Effector memory CD4-positive, alpha-beta T cell (primary cell): Measurements from ENCODE around the gene OR10G8.
"Not testable (repeated sequence)": the region's sequence is repeated elsewhere in the genome, so short reads cannot be mapped to it uniquely, and the experiment has no call there.

ENCODE experiments used
- DNase-seq, 3 donors: peaks; one replicate each; pipeline ENCODE4 v3.0.0-alpha.2; 2020
- H3K27ac ChIP-seq: 2 replicates; pipeline ENCODE4 v1.7.0; 2013; ENCODE audit warnings: mild to moderate bottlenecking, low read length, moderate library complexity; ENCODE audit not compliant: insufficient read depth, poor library complexity, severe bottlenecking
- H3K27me3 ChIP-seq: replicated peaks from 2 replicates; pipeline ENCODE4 v1.7.0; 2013; ENCODE audit warnings: mild to moderate bottlenecking, low read length; ENCODE audit not compliant: insufficient read depth, control insufficient read depth, poor library complexity, severe bottlenecking
- H3K36me3 ChIP-seq: 2 replicates; pipeline ENCODE4 v1.7.0; 2013; ENCODE audit warnings: mild to moderate bottlenecking, low read length, moderate library complexity; ENCODE audit not compliant: control insufficient read depth, insufficient read depth
- H3K4me1 ChIP-seq: 2 replicates; pipeline ENCODE4 v1.7.0; 2013; ENCODE audit warnings: low read length, mild to moderate bottlenecking; ENCODE audit not compliant: control insufficient read depth, insufficient read depth, poor library complexity, severe bottlenecking
- H3K4me3 ChIP-seq: 2 replicates; pipeline ENCODE4 v1.7.0; 2013; ENCODE audit warnings: low read length, low read depth, mild to moderate bottlenecking; ENCODE audit not compliant: insufficient read depth, poor library complexity, severe bottlenecking
- H3K9me3 ChIP-seq: 2 replicates; pipeline ENCODE4 v1.7.0; 2013; ENCODE audit warnings: mild to moderate bottlenecking, low read length, moderate library complexity; ENCODE audit not compliant: control insufficient read depth
- total RNA-seq, 3 donors: gene quantifications; one replicate each; lab custom pipeline; 2026; lab: John Stamatoyannopoulos, UW

The OR10G8 gene
- 0 reads per million in 3 donors for total RNA-seq

- Histone ChIP-seq H3K27me3 (no peaks in the 10 kb centered on the region), H3K27ac (no peak within 1 kb of the TSS), H3K36me3 (no peaks in the 10 kb centered on the region), H3K4me1 (no peaks in the 10 kb centered on the region), H3K4me3 (no peak within 1 kb of the TSS), H3K9me3 (no peaks in the 10 kb centered on the region)
- no peak for DNase-seq
Measured at GRCh38 chr11:124026498-124026897, at the start of gene OR10G8. Gene OR10G8, plus strand, starts transcription at chr11:124026798. Its CDS starts 2,825 bp downstream, at chr11:124029623.

DNA sequence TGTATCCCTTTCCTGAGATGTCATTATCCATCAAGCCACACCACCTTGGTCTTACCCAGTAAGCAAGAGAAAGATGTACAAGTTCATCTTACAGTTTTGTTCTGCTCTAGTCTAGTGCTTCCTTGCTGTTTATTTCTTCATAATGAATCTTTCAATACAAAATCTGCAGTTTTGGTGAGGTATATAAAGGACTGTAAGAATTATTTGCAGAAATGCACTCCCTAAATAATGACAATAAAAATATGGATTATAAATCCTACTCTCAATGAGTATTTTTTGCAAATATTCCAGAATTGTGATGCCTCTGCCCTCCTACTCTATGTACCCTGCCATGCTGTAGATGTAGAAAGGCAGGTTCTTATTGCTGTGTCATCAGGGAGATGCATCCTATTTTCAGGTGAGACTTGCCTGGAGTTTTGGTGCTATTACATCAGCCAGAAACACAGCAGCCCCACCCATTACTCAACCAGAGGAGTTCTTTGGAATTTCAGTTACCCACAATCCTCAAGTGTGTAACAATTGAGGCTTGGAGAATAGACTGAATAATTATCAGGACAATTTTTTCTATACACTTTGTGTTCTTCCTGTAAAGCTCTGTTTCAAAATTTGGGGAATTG is 48.8 kb upstream of the OR10G8 start, which contains the start of gene OR10S1:
TSS of gene OR10S1 (minus strand) at position 51 of the 617 bp plus-strand sequence. CDS start 117 bp downstream, outside the sequence.
- Histone ChIP-seq H3K9me3 (no peaks in the 10 kb centered on the region), H3K27me3 (no peaks in the 10 kb centered on the region), H3K4me3 (no peak within 1 kb of the TSS), H3K36me3 (no peaks in the 10 kb centered on the region), H3K4me1 (no peaks in the 10 kb centered on the region), H3K27ac (no peak within 1 kb of the TSS)
- DNase-seq: no peak

DNA sequence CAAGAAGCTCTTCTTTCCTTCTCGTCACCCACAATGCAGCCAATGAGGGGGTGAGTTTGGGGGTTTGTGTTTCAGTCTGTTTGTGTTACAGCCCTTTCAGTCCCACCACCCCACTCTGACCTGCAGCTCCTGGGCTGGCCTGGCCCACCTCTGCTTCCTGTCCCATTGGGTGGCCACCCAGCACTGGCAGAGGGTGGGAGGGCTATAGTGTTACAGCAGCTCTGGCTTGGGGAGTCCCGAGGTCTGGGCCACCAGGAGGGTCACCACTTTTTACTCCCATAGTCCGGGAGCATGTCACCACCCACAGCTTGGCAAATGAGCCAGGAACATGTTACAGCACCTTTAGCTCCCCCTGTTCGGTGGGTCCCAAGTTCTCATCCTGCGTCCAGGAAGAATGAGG is 47.3 kb upstream of the OR10G8 start:
- Histone ChIP-seq H3K4me3 (no peak overlapping the region), H3K27me3 (no peaks in the 10 kb centered on the region), H3K27ac (no peak overlapping the region), H3K9me3 (no peaks in the 10 kb centered on the region), H3K4me1 (no peaks in the 10 kb centered on the region), H3K36me3 (no peaks in the 10 kb centered on the region)
- no peak for DNase-seq

GRCh38 chr11:123995119-123995518 is 31.5 kb upstream of the OR10G8 start, which contains the start of gene OR10G6:
Gene OR10G6, minus strand, starts transcription at chr11:123995161. Its CDS starts 0 bp downstream, at chr11:123995161.
- no peaks in the 10 kb centered on the region for H3K27me3 ChIP-seq
- no peak for DNase-seq
- H3K4me1 ChIP-seq: no peaks in the 10 kb centered on the region
- no peaks in the 10 kb centered on the region for H3K36me3 ChIP-seq
- no peak within 1 kb of the TSS for H3K27ac ChIP-seq
- no peaks in the 10 kb centered on the region for H3K9me3 ChIP-seq
- H3K4me3 ChIP-seq: no peak within 1 kb of the TSS

DNA sequence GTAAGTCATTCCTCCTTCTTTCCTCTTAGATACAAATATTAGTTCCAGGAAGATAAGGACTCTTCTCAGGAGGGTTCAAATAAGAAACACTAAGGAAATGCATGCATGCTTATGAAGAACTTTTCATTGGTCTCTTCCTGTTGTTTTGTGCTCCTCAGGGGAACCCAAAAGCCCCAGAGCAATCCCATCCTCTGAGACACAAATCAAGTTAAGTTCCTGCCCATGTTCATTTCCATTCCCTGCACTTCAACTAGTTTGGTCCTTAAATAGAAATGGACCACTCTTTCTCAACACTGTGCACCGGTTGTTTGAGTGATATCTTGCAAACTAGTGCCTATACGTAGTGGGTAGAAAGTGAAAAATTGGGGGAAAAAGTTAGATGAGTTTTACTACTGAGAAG is 13.9 kb upstream of the OR10G8 start, which contains the start of gene OR10G4:
TSS of gene OR10G4 (plus strand) at position 301 of the 400 bp plus-strand sequence. CDS start 2,578 bp downstream, outside the sequence.
- H3K4me3 ChIP-seq: no peak within 1 kb of the TSS
- no peaks in the 10 kb centered on the region for H3K27me3 ChIP-seq
- no peaks in the 10 kb centered on the region for H3K4me1 ChIP-seq
- no peaks in the 10 kb centered on the region for H3K9me3 ChIP-seq
- no peaks in the 10 kb centered on the region for H3K36me3 ChIP-seq
- no peak within 1 kb of the TSS for H3K27ac ChIP-seq
- no peak for DNase-seq

GRCh38 chr11:124015837-124016236 is 10.8 kb upstream of the OR10G8 start:
- not testable (repeated sequence) for H3K27me3 ChIP-seq, H3K4me1 ChIP-seq, DNase-seq, H3K4me3 ChIP-seq, H3K36me3 ChIP-seq, H3K27ac ChIP-seq, H3K9me3 ChIP-seq

DNA sequence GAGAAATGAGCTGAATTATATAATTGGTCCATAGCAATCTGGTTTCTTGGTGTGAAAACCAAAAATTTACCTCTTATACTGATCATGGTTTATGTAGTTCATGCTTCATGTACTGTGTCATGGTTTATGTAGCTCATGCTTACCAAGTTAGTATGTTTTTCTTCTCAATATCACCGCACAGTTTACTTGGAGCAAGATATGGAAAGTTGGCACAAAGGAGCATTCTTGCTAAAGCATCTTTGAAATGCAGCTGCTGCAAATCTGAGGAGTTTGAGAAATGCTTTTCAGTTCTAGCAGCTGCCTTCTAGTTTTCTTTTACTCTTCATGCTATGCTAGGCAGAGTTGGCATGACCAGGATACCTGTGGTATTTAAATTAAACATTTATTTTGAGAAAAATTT is 10.1 kb downstream of the OR10G8 start:
- no peak overlapping the region for H3K4me3 ChIP-seq
- no peaks in the 10 kb centered on the region for H3K27me3 ChIP-seq
- no peak for DNase-seq
- H3K36me3 ChIP-seq: no peaks in the 10 kb centered on the region
- H3K4me1 ChIP-seq: no peaks in the 10 kb centered on the region
- no peaks in the 10 kb centered on the region for H3K9me3 ChIP-seq
- H3K27ac ChIP-seq: no peak overlapping the region

GRCh38 chr11:124039557-124039956 is 13.0 kb downstream of the OR10G8 start:
- Histone ChIP-seq H3K4me1 (no peaks in the 10 kb centered on the region), H3K36me3 (no peaks in the 10 kb centered on the region), H3K4me3 (no peak overlapping the region), H3K27ac (no peak overlapping the region), H3K27me3 (no peaks in the 10 kb centered on the region), H3K9me3 (no peaks in the 10 kb centered on the region)
- no peak for DNase-seq

DNA sequence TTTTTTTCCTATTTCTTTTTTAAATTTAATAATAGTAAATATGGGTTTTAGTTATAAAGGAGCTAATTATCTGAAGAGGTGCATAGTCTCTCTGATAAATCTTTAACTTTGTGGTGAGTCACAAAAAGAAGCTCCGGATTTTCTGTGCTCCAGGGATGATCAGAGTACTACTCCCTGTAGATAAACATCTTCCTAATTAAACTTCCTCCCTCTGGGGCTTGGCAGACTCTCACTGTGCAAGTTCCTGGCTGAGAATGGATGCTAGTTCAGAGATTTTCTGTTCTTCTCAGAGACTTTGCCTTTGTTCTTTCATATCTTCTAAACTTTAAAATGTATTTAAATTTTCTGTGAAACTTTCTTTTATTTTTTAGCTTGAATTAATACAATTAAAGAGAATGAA is 14.7 kb downstream of the OR10G8 start, which contains the start of gene OR10G7:
TSS of gene OR10G7 (minus strand) at position 72 of the 400 bp plus-strand sequence. CDS start 2,324 bp downstream, outside the sequence.
- Histone ChIP-seq H3K4me3 (no peak within 1 kb of the TSS), H3K27me3 (no peaks in the 10 kb centered on the region), H3K9me3 (no peaks in the 10 kb centered on the region), H3K27ac (no peak within 1 kb of the TSS), H3K4me1 (no peaks in the 10 kb centered on the region), H3K36me3 (no peaks in the 10 kb centered on the region)
- no peak for DNase-seq

DNA sequence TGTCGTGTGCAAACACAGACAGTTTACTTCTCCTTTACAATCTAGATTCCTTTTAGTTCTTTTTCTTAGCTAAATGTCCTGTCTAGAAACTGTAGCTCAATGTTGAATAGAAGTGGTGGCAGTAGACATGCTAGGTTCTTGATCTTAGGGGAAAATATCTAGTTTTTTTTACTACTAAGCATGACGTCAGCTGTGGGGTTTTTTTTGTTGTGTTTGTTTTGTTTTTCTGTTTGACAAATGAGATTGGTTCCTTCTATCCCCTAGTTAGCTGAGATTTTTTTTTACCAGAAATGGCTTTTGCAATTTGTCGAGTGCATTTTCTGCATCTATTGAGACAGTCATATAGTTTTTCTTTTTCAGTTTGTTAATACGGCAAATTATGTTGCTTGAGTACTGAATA is 16.8 kb downstream of the OR10G8 start:
- Histone ChIP-seq H3K27ac (no peak overlapping the region), H3K27me3 (no peaks in the 10 kb centered on the region), H3K9me3 (no peaks in the 10 kb centered on the region), H3K4me1 (no peaks in the 10 kb centered on the region), H3K36me3 (no peaks in the 10 kb centered on the region), H3K4me3 (no peak overlapping the region)
- DNase-seq: no peak
